Activated CD4-positive, alpha-beta T cell treated with anti-CD3 and anti-CD28 coated beads for 4 hours (primary cell): ENCODE data around the gene ERCC8.
"Not testable (repeated sequence)": the region's sequence is repeated elsewhere in the genome, so short reads cannot be mapped to it uniquely, and the experiment has no call there.

Source experiments
- DNase-seq, 2 donors: peaks; one replicate each; pipeline ENCODE4 v3.0.0-alpha.2; 2020

Gene ERCC8, protein sequence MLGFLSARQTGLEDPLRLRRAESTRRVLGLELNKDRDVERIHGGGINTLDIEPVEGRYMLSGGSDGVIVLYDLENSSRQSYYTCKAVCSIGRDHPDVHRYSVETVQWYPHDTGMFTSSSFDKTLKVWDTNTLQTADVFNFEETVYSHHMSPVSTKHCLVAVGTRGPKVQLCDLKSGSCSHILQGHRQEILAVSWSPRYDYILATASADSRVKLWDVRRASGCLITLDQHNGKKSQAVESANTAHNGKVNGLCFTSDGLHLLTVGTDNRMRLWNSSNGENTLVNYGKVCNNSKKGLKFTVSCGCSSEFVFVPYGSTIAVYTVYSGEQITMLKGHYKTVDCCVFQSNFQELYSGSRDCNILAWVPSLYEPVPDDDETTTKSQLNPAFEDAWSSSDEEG

DNA sequence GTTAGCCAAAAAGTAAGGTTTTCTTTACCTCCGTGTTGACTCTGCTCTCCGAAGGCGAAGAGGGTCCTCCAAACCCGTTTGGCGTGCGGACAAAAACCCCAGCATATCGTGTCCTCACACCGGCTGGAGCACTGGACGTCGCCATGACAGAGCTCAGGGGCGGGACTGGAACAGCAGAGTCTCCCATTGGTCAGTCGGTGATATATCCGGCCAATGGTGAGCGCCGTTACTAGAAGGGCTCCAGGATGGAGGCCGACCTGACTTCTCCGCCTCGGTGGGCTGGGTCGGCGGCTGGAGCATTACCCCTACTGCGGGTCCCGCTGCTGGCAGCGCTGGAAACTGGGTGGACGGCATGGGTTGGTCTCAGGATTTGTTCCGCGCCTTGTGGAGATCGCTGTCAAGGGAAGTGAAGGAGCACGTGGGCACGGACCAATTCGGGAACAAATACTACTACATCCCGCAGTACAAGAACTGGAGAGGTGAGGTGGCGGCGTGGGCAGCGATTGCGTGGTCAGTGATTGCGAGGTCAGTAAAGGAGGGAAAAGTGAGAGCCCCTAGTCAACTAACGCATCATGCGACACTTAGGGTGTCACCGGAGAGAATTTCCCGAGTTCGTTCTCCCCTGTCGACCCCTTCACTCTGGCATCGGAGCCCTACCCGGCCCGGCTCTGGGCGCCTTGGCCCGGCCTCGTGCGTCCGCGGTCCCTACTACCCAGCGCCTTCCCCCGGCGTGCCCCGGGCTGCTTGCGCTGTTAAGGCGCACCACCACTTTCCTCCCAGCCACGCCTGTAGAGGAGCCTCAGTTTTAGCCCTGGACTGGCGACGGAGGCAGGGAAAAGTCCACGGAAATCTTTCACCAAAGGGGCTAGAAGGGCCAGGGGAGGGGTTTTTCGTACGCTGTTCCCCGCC, at the start of gene ERCC8, which contains the start of gene NDUFAF2:
Gene ERCC8, minus strand, starts transcription at position 167 of the 909 bp plus-strand sequence. Its CDS starts 62 bp downstream, at position 105.
Gene NDUFAF2, plus strand, starts transcription at position 302 of the 909 bp plus-strand sequence. Its CDS starts 51 bp downstream, at position 353.
- peak; percentile 84 for DNase-seq

DNA sequence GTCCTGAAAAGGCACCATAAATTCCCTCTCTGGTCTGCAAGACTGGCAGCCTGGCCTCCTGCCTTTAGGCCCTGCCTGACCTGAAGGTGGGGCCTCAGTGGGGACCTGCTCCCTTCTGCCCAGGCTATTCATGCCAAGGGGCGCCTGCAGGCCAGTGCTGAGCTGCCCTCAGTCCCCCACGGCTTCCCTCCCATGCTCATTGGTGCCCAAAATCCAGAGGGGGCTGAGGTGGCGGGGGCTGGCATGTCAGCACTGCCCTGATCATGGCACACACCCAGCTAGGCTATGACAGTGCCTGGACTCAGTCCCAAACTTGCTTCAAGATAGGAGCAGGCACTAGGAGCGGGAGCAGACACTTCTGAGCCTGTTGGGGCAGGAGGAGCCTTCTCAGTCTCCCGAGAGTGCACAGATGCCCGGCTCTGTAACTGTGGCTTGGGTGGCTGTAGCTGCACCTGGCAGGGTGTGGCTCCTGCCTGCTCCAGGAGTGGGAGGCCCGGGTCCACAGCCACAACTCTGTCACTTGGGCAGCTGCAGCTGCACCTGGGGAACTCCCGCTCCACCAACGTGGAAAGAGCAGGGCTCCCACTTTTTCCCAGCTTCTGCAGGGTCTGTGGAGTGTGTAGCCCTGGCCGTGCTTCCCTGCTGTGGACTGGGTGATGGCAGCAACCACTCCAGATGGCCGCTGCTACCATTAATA, 49.2 kb upstream of the ERCC8 start:
- DNase-seq: no peak

DNA sequence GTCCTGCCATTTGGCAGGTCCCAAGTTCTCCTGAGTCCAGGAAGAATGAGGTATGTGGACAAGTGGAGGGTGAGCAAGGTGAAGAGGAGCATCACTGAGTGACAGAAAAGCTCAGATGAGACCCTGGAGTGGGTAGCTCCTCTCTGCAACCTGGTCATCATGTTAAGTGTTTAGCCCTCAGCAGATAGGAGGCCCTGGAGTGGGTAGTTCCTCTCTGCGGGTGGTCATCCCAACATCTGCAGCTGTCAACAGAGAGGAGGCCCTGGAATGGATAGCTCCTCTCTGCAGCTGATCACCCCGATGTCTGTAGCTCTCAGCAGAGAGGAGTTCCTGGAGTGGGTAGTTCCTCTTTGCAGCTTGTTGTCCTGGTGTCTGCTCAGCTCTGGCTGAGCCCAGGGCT, 48.6 kb upstream of the ERCC8 start:
- DNase-seq: no peak

DNA sequence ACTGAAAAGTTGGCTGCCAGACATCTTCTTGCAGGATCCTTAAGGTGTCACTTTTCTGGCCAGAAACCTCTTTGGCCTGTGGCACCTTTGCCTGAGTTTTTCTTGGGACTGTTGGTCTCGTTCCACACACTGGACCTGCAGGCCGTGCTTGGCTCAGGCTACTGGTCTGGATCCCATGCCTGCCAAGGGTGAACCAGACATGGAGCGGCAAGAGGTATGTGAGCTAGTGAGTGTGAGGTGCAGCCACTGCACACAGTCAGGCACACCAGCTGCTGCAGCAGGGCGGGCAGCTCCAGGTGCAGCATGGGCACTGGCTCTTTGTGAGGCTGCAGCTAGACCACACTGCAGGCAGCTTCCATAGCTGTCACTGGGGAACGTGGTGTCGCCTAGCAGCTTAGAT, 48.0 kb upstream of the ERCC8 start:
- DNase-seq: no peak

- DNase-seq: no peak
These were observed 44.9 kb upstream of the ERCC8 start for GRCh38 chr5:60989790-60990189.

DNA sequence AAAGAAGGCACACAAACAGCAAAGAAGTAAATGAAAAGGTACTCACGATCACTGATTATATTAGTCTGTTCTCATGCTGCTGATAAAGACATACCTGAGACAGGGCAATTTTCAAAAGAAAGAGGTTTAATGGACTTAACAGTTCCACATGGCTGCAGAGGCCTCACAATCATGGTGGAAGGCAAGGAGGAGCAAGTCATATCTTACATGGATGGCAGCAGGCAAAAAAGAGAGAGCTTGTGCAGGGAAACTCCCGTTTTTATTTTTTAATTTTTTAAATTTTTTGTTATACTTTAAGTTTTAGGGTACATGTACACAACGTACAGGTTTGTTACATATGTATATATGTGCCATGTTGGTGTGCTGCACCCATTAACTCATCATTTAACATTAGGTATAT, 37.3 kb upstream of the ERCC8 start:
- not testable (repeated sequence) for DNase-seq

DNA sequence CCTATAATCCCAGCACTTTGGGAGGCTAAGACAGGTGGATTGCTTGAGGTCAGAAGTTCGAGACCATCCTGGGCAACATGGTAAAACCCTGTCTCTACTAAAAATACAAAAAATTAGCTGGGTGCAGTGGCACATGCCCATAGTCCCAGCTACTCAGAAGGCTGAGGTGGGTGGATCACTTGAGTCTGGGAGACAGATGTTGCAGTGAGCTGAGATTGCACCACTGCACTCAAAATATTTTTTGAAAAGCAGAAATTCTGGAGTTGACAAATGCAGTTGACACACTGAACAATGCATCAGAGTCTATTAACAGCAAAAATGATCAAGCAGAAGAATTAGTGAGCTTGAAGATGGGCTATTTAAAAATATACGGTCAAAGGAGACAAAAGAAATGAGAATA, 35.6 kb upstream of the ERCC8 start:
- DNase-seq: no peak

DNA sequence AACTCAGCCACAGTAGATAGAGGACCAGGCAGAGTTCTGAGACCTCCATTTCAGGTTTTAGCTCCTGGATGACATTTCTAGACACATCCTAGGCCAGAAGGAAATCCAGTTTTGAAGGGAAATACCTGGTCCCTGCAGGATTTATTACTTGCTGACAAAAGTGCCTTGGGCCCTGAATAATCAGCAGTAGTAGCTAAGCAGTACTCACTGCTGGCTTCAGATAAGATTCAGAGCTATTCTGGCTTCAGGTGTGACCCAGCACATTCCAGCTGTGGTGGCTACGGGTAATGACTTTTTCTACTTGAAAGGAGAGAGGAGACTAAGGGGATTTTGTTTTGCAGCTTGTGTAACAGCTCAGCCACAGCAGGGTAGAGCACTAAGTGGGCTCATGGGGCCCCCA, 34.1 kb upstream of the ERCC8 start:
- DNase-seq: no peak

DNA sequence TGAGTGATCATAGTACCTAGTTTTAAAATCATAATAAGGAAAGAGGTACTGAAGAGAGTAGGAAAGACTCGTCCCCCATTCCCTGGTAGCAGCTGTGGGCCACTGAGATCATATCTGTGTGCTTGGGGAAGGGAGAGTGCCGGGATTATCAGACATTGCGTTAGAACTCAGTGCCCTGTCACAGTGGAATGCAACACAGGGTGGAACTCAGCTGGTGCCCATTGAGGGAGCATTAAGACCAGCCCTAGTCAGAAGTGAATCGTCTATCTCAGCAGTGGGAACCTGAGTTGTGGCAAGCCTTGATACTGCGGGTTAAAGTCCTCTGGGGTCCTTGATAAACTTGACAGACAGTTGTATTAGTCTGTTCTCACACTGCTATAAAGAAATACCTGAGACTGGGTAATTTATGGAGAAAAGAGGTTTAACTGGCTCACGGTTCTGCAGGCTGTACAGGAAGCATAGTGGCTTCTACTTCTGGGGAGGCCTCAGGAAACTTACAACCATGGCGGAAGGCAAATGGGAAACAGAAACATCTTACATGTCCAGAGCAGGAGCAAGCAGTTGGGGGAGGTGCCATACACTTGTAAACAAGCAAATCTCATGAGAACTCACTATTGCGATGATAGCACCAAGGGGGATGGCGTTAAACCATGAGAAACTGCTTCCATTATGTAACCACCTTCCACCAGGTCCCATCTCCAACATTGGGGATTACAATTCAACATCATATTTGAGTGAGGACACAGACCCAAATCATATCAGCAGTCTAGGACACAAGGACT, 33.3 kb upstream of the ERCC8 start:
- no peak for DNase-seq

GRCh38 chr5:60972231-60972630, 27.4 kb upstream of the ERCC8 start:
- peak; percentile 14 to 28 for DNase-seq

- DNase-seq: no peak
These were observed 16.8 kb upstream of the ERCC8 start for GRCh38 chr5:60961685-60962084.

DNA sequence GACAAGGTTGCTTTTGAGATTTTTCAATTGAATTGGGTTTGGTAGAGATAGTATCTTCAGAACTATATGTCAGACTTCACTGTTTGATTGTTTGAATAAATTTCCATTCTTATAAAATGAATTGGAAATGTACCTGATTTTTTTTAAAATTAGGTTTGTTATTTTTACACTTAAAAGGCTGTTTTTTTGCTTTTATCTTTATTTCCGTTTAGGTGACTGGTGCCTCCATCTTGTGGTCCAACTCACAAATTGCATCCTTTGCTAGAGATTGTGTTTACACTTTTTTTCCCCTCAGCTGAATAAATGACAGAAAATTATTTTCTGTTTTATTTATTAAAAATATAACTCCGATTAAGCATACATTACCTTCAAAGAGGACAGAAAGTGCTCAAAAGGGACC, 15.7 kb upstream of the ERCC8 start:
- no peak for DNase-seq

GRCh38 chr5:60959156-60959555, 14.3 kb upstream of the ERCC8 start:
- no peak for DNase-seq

DNA sequence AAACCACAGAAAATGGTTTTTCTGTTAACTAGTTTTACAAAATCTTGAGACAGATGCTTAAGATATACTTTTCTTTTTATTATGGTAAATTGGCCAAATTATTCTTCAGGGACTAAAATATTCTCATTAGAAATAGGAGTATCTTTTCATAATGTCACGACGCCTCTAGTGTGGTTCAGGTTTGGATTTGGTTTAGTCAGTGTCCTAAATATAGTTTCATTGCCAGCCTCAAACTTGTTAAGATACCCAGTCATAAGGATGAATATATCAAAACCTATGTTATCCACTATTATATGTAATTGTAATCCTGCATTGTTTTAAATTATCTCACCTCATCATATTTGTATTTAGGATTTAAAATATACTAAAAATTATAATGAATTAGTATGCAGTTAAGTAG, 13.8 kb upstream of the ERCC8 start:
- no peak for DNase-seq

DNA sequence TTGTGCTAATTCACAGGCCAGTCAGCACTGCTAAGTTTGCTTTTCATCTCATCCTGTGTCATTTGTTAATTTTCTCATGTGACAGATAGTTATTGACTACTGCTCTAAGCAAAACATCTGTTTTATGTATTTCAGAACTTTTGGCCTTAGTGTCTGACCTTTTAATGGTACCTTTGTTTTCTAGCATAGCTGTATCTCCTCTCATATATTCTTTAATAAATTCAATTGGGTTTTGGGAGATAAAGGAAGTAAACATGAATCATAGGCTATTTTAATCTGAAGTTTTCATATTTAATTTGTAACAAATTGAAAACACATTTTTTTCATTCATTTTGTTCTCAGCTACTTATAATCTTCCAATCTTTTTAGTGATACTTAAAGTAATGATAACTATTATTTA, 13.2 kb upstream of the ERCC8 start:
- DNase-seq: no peak

DNA sequence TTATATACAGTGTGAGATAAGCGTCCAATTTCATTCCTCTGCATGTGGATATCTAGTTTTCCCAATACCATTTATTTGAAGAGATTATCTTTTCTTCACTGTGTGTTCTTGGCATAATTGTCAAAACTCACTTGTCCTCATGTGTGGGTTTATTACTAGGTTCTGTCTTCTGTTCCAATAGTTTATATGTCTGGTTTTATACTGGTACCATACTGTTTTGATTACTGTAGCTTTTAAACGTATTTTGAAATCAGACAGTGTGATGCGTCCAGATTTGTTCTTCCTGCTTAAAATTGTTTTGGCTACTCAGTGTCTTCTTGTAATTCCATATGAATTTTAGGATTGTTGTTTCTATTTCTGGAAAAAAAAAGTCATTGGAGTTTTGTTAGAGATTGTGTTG, 10.4 kb upstream of the ERCC8 start:
- DNase-seq: no peak

DNA sequence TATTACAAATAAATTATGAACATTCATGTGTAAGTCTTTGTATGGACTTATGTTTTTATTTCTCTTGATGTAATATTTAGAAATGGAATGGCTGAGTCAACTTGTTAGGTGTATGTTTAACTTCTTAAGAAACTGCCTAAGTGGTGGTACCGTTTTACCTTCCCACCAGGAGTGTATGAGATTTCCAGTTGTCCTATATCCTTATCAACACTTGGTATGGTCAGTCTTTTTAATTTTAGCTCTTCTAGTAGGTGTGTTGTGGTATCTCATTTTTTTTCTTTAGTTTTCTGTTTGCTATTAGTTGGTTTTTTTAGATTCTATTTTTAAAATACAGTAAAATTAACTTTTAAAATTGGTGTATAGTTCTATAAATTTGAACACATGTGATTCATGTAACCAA, 3.9 kb upstream of the ERCC8 start:
- DNase-seq: no peak

- DNase-seq: peak in 1 of 2 donors; percentile 29
These were observed 930 bp upstream of the ERCC8 start for GRCh38 chr5:60945813-60946187.

- no peak for DNase-seq
These were observed 1.2 kb downstream of the ERCC8 start for GRCh38 chr5:60943624-60944023.

DNA sequence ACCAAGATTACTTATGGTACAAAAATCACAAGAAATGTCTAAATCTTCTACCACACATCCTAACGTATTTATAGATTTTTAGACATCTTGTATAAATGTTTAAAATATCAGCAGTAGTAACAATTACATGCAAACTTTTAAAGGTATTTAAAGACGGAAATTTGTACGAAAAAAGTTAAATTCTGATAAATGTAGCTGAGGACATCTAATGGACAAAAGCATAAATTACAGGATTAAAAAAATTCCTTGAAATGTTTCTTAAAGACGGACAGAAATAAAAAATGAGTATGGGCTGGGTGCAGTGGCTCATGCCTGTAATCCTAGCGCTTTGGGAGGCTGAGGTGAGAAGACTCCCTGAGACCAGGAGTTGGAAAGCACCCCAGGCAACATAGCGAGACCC, 15.8 kb downstream of the ERCC8 start:
- no peak for DNase-seq

GRCh38 chr5:60927450-60927849, 17.4 kb downstream of the ERCC8 start:
- DNase-seq: no peak

GRCh38 chr5:60918466-60918865, 26.4 kb downstream of the ERCC8 start:
- DNase-seq: no peak
